Lung microvascular endothelial cell (primary cell): Measurements from ENCODE around the gene ATP2B2. TPM values are rescaled to one million over a fixed set of nuclear protein-coding genes. Genes with fewer than 3 reads are reported as not detected.

ENCODE experiments used
- DNase-seq, 2 donors: peaks; one replicate each; pipeline versions ENCODE4 v3.0.0 to v3.0.0-alpha.2; 2010; ENCODE audit warnings: low read depth in 2 of 2
- total RNA-seq: library from RNA; depleted of rRNA; stranded (reverse); fragments of >200 nt; gene quantifications from 2 replicates; pipeline ENCODE4 v1.2.1, GENCODE V29; 2014

The ATP2B2 gene
- total RNA-seq, 1 donor from 2014 or later = not detected

DNA sequence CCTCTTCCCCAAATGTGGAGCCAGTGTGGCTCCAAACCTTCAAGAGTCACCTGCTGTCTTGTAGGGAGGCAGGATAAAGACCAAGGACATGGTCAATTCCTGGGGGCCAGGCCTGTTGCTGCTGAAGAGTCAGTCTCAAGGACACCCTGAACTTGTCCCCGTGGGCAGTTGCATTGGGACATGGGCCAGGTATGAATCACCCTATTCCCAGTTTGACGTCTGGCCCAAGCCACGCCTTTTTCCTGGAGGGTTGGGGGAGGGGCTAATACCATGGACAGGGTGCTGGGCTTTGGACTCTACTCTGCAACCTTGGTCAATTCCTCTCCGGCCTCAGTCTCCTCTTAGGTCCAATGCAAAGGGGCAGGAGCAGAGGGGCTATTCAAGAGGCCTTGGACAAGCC lies 10.4 kb downstream of the ATP2B2 start:
- DNase-seq = peak; percentile 18 to 26

GRCh38 chr3:10494180-10494579 lies 11.2 kb downstream of the ATP2B2 start:
- no peak for DNase-seq

- no peak for DNase-seq
Measured at GRCh38 chr3:10493202-10493589, 12.2 kb downstream of the ATP2B2 start.

- DNase-seq = no peak
Measured at GRCh38 chr3:10492364-10493201, 12.8 kb downstream of the ATP2B2 start.

- no peak for DNase-seq
Measured at GRCh38 chr3:10489746-10490483, 15.5 kb downstream of the ATP2B2 start.

GRCh38 chr3:10487988-10488633 lies 17.3 kb downstream of the ATP2B2 start:
- no peak for DNase-seq

GRCh38 chr3:10485806-10486205 lies 19.6 kb downstream of the ATP2B2 start:
- DNase-seq = no peak

- DNase-seq = no peak
Measured at GRCh38 chr3:10485380-10485779, 20.0 kb downstream of the ATP2B2 start.

- no peak for DNase-seq
Measured at GRCh38 chr3:10484709-10485108, 20.7 kb downstream of the ATP2B2 start.

DNA sequence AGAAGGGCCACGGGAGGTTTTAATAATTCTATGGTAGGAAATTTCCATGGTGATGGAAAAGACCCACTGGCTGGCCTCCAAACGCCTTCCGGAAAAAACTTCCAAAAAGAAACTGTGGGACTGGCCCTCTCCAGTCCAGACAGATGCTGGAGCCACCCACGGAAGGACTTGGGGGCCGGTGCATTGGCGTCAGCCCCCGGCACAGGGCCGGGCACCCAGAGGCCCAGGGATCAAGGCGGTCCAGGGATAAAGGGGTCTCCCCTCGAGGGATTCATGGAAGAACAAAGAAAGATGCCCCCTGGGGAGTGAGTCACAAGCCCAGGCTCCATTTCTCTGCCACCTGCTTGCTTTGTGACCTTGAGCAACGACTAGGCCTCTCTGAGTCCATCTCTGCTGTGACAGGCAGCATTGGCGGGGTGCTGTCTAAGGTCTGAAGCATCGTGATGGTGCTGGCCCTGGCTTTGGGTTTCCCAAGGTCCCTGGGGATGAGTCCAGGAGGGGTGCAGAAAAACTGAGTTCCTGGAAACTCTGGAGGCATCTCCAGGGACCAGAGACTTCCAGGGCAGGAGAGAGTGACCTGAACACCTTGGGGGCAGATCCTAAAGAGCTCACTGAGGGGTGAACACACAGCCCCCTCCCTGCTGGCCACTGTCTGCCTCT lies 21.6 kb downstream of the ATP2B2 start:
- peak in 1 of 2 donors; percentile 3 for DNase-seq

GRCh38 chr3:10483364-10483675 lies 22.1 kb downstream of the ATP2B2 start:
- DNase-seq = no peak

DNA sequence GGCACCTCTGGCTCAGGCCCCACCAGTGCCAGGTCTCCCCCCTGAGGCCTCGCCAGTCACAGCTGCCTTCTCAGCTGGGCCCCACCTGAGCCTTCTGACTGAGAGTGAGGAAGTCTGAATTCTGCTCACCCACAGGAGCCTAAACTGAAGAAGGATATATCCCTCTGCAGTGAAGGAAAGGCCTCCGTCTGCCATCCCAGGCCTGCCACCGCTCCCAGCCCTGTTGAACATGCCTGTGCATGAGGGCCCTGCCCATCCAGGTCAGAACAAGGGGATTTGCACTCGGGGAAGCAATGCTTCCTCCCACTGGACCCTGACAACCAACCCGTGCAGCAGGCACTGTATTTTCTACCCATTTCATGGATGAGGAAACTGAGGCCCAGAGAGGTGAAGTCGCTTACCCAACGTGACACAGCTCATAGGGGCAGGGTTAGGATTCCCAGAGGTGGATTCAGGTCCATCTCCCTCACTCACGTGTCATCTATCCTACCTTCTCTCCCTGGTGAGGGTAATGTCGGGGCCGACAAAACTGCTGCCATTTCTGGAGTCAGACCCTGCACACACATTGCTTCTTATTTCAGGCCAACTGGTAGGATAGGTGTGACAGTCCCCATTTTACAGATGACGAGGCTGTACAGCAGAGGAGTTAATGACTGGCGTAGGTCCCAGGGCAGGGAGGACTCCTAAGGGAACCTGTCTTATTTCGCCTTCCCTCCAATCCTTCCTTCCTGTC lies 22.6 kb downstream of the ATP2B2 start:
- DNase-seq = no peak

DNA sequence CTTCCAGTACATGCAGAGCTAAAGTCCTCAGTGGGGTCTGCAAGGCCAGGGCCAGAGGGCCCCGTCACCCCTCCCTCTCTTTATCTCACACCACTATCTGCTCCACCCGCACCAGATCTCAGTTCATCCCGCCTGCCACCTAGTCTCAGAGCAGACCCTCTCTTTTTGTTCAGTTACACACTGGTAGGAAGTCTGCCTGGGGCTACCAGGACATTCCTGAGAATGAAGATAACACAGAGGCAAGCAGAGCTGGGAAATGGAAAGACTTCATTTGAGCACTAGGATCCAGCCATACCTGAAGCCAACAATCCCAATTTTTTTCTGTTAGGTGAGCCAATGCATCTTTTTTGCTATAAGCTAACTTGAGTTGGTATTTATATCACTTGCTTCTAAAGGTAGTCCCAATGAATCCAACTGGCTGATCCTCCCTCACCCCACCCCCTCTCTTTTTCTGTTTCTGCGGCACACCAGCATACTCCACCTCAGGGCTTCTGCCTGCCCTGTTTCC lies 24.5 kb downstream of the ATP2B2 start:
- DNase-seq = no peak

DNA sequence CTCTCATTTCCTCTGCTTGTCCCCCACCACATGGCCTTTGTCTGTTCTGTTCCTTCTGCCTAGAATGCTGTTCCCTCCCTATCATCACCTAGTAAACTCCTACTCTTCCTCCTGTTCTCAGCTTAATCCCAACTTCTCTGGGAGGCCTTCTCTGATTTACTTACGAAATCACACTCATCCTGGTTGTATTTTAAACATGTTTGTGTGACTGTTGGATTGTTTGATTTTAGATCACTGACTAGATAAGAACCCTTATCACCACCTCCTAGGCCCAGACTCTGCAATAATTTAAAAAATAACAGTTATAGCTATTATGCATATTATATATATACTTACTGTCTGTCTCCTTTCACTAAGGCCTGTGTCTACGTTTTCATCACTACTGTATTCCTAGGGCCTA lies 26.1 kb downstream of the ATP2B2 start:
- no peak for DNase-seq

DNA sequence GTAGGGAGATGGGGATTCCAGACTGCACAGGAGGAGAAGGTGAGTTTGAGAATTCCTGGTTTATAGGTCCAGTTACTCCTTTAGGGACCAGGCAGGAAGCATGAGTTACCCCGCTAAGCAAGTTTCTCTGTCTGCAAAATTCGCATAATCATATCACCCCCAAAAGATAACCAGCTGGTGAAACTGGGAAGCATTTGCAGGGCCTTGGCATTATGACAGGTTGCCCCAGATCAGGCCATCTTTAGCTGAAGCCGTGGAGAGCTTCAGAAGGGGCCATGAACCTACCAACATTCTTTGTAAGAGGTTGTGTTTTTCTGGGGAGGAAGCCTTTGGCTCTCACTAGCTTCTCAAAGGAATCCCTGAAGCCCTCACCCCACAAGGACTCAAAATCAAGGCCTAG lies 29.4 kb downstream of the ATP2B2 start:
- DNase-seq = no peak

DNA sequence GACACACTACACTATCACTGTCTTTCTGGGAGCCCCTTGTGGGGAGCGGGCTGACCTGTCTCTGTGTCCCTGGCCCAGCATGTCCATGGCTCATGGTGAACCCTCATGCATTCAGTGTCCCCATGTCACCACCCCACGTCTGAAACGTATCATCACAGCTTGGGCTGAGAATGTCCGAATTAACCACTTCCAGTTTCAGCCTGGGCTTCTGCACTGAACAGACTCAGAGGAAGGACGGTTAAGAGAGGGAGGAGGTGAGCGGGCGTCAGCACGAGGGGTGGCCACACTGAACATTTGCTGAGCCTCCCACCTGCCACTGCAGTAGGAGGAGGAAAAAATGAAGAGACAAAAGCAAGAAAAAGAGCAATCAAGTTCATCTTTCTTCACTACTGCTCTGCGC lies 30.5 kb downstream of the ATP2B2 start:
- no peak for DNase-seq

DNA sequence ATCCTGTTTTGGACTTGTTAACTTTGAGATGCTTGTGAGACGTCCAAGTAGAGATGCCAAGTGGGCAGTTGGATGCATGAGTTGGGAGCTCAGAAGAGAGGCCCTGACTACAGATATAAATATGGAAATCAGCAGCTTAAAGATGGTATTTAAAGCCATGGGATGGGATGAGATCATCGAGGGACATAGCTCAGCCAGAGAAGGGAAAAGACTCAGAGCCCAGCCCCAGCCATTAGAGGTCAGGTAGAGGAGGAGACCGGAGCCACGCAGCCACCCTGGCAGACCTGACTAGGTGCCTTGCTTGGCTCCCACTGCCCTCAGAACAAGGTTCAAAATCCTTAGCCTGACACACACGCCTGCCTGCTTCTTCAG lies 31.1 kb downstream of the ATP2B2 start:
- no peak for DNase-seq

DNA sequence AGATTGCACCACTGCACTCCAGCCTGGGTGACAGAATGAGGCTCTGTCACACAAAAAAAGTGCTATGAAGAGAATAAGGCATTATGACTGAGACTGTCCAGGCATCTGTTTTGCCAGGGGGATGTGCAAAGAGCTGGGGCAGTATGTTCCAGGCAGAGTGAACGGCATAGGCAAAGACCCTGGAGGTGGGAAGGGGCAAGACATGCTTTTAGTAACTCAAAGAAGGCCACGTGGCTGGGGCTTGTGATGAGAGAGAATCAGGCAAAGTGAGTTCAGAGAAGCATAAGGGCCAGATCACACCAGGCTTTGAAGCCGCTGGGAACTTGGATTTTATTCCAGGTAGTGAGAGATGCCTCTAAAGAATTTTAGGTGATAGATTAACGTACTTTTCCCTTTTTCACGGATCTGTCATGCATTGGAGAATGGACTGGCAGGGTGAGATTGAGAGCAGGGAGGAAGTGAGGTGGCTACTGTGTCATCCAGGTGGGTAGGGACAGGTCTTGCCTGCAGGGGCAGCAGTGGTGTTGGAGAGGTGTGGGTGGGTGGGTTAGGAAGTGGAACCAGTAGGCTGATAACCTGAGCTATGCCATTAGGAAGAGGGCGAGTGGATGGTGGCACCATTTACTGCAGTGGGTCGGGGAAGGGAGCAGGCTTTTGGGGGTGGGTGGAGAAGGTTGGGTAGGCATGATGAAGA lies 31.7 kb downstream of the ATP2B2 start:
- no peak for DNase-seq

GRCh38 chr3:10472877-10473440 lies 32.4 kb downstream of the ATP2B2 start:
- DNase-seq = no peak

GRCh38 chr3:10471054-10471688 lies 34.2 kb downstream of the ATP2B2 start:
- DNase-seq = no peak
